ENCODE data around the gene POLR1H.

POLR1H gene

GRCh38 chr6:30041221-30041620 lies 19.8 kb upstream of the POLR1H start:
- H4K91ac ChIP-seq (ENCODE audit: low read depth, low read length, poor library complexity), result no peak overlapping the region
- no peak overlapping the region for H2BK15ac ChIP-seq (ENCODE audit: low read length)
- no peak overlapping the region for H3K18ac ChIP-seq (ENCODE audit: low read length)
- H3K4ac ChIP-seq (ENCODE audit: low read length), result no peak overlapping the region
- no peak overlapping the region for H2BK120ac ChIP-seq (ENCODE audit: low read depth, low read length)
- H3K9ac ChIP-seq (ENCODE audit: low read depth, low read length, poor library complexity), result no peak overlapping the region
- H3K4me1 ChIP-seq (ENCODE audit: control insufficient read depth in 2 of 2, insufficient read depth in 1 of 2, low read depth in 1 of 2, low read length in 2 of 2), result no peaks in the 10 kb centered on the region
- H2BK5ac ChIP-seq (ENCODE audit: low read length), result no peak overlapping the region
- no peaks in the 10 kb centered on the region for H3K36me3 ChIP-seq (replicated peaks in 1 of 2; ENCODE audit: control insufficient read depth in 2 of 2, insufficient read depth in 2 of 2, low read length in 2 of 2)
- H3K4me3 ChIP-seq (ENCODE audit: low read length in 2 of 2), result no peak overlapping the region
- H4K8ac ChIP-seq (ENCODE audit: low read depth, low read length), result no peak overlapping the region
- no peak overlapping the region for H3K14ac ChIP-seq (ENCODE audit: low read length)
- H2AFZ ChIP-seq (ENCODE audit: low read length), result no peak overlapping the region
- no peak overlapping the region for H2BK12ac ChIP-seq (ENCODE audit: low read length)
- no peaks in the 10 kb centered on the region for H3K27me3 ChIP-seq (ENCODE audit: control insufficient read depth in 3 of 3, insufficient read depth in 3 of 3, low read depth in 1 of 3, low read length in 3 of 3)
- no peaks in the 10 kb centered on the region for H3K9me3 ChIP-seq (replicated peaks in 1 of 2; ENCODE audit: control insufficient read depth in 2 of 2, insufficient read depth in 1 of 2, low read depth in 1 of 2, low read length in 2 of 2)
- no peak overlapping the region for H3K23ac ChIP-seq (ENCODE audit: low read depth, low read length, poor library complexity)
- no peak overlapping the region for H2AK5ac ChIP-seq (ENCODE audit: low read depth, low read length)
- no peak overlapping the region for H3K27ac ChIP-seq (replicated peaks; ENCODE audit: low read length)
- no peak overlapping the region for H3K4me2 ChIP-seq (ENCODE audit: insufficient read depth, low read length, poor library complexity, severe bottlenecking)
- WGBS, 2 donors (ENCODE audit: extremely low coverage in 2 of 2, insufficient read length in 2 of 2, insufficient replicate concordance in 1 of 2), result no CpG with 5 or more reads among the region's 6 CpGs
- DNase-seq (ENCODE audit: low spot score), result no peak
- no peaks in the 10 kb centered on the region for H3K79me1 ChIP-seq (ENCODE audit: low read depth, low read length)

GRCh38 chr6:30041821-30042220 lies 19.2 kb upstream of the POLR1H start:
- H3K4me3 ChIP-seq (ENCODE audit: low read length in 2 of 2), result no peak overlapping the region
- H4K8ac ChIP-seq (ENCODE audit: low read depth, low read length), result no peak overlapping the region
- no peaks in the 10 kb centered on the region for H3K79me1 ChIP-seq (ENCODE audit: low read depth, low read length)
- no peak overlapping the region for H2AFZ ChIP-seq (ENCODE audit: low read length)
- no peak overlapping the region for H3K14ac ChIP-seq (ENCODE audit: low read length)
- no peak overlapping the region for H3K9ac ChIP-seq (ENCODE audit: low read depth, low read length, poor library complexity)
- no peak overlapping the region for H3K18ac ChIP-seq (ENCODE audit: low read length)
- H2BK5ac ChIP-seq (ENCODE audit: low read length), result no peak overlapping the region
- no peak overlapping the region for H2BK12ac ChIP-seq (ENCODE audit: low read length)
- no peak overlapping the region for H3K27ac ChIP-seq (replicated peaks; ENCODE audit: low read length)
- no peaks in the 10 kb centered on the region for H3K4me1 ChIP-seq (ENCODE audit: control insufficient read depth in 2 of 2, insufficient read depth in 1 of 2, low read depth in 1 of 2, low read length in 2 of 2)
- H4K91ac ChIP-seq (ENCODE audit: low read depth, low read length, poor library complexity), result no peak overlapping the region
- no peak overlapping the region for H3K4me2 ChIP-seq (ENCODE audit: insufficient read depth, low read length, poor library complexity, severe bottlenecking)
- H3K9me3 ChIP-seq (replicated peaks in 1 of 2; ENCODE audit: control insufficient read depth in 2 of 2, insufficient read depth in 1 of 2, low read depth in 1 of 2, low read length in 2 of 2), result no peaks in the 10 kb centered on the region
- H2BK15ac ChIP-seq (ENCODE audit: low read length), result no peak overlapping the region
- WGBS, 2 donors (ENCODE audit: extremely low coverage in 2 of 2, insufficient read length in 2 of 2, insufficient replicate concordance in 1 of 2), result no CpG with 5 or more reads among the region's 4 CpGs
- H3K4ac ChIP-seq (ENCODE audit: low read length), result no peak overlapping the region
- DNase-seq (ENCODE audit: low spot score), result no peak
- H3K23ac ChIP-seq (ENCODE audit: low read depth, low read length, poor library complexity), result no peak overlapping the region
- H3K36me3 ChIP-seq (replicated peaks in 1 of 2; ENCODE audit: control insufficient read depth in 2 of 2, insufficient read depth in 2 of 2, low read length in 2 of 2), result no peaks in the 10 kb centered on the region
- no peaks in the 10 kb centered on the region for H3K27me3 ChIP-seq (ENCODE audit: control insufficient read depth in 3 of 3, insufficient read depth in 3 of 3, low read depth in 1 of 3, low read length in 3 of 3)
- H2BK120ac ChIP-seq (ENCODE audit: low read depth, low read length), result no peak overlapping the region
- H2AK5ac ChIP-seq (ENCODE audit: low read depth, low read length), result no peak overlapping the region

- H3K9me3 ChIP-seq (replicated peaks in 1 of 2; ENCODE audit: control insufficient read depth in 2 of 2, insufficient read depth in 1 of 2, low read depth in 1 of 2, low read length in 2 of 2), result no peaks in the 10 kb centered on the region
- H3K27me3 ChIP-seq (ENCODE audit: control insufficient read depth in 3 of 3, insufficient read depth in 3 of 3, low read depth in 1 of 3, low read length in 3 of 3), result no peaks in the 10 kb centered on the region
- H3K14ac ChIP-seq (ENCODE audit: low read length), result no peak overlapping the region
- no peak overlapping the region for H2AK5ac ChIP-seq (ENCODE audit: low read depth, low read length)
- H3K79me1 ChIP-seq (ENCODE audit: low read depth, low read length), result no peaks in the 10 kb centered on the region
- DNase-seq (ENCODE audit: low spot score), result no peak
- no peak overlapping the region for H3K4me3 ChIP-seq (ENCODE audit: low read length in 2 of 2)
- no peak overlapping the region for H3K4me2 ChIP-seq (ENCODE audit: insufficient read depth, low read length, poor library complexity, severe bottlenecking)
- no peak overlapping the region for H3K23ac ChIP-seq (ENCODE audit: low read depth, low read length, poor library complexity)
- WGBS, 2 donors (ENCODE audit: extremely low coverage in 2 of 2, insufficient read length in 2 of 2, insufficient replicate concordance in 1 of 2), result no CpG with 5 or more reads among the region's 1 CpG
- no peak overlapping the region for H3K27ac ChIP-seq (replicated peaks; ENCODE audit: low read length)
- H3K36me3 ChIP-seq (replicated peaks in 1 of 2; ENCODE audit: control insufficient read depth in 2 of 2, insufficient read depth in 2 of 2, low read length in 2 of 2), result no peaks in the 10 kb centered on the region
- H4K8ac ChIP-seq (ENCODE audit: low read depth, low read length), result no peak overlapping the region
- H2BK12ac ChIP-seq (ENCODE audit: low read length), result no peak overlapping the region
- no peak overlapping the region for H2AFZ ChIP-seq (ENCODE audit: low read length)
- H4K91ac ChIP-seq (ENCODE audit: low read depth, low read length, poor library complexity), result no peak overlapping the region
- no peak overlapping the region for H2BK5ac ChIP-seq (ENCODE audit: low read length)
- no peak overlapping the region for H2BK15ac ChIP-seq (ENCODE audit: low read length)
- no peak overlapping the region for H2BK120ac ChIP-seq (ENCODE audit: low read depth, low read length)
- H3K4ac ChIP-seq (ENCODE audit: low read length), result no peak overlapping the region
- H3K4me1 ChIP-seq (ENCODE audit: control insufficient read depth in 2 of 2, insufficient read depth in 1 of 2, low read depth in 1 of 2, low read length in 2 of 2), result no peaks in the 10 kb centered on the region
- H3K9ac ChIP-seq (ENCODE audit: low read depth, low read length, poor library complexity), result no peak overlapping the region
- H3K18ac ChIP-seq (ENCODE audit: low read length), result no peak overlapping the region
Measured at GRCh38 chr6:30042476-30042875, 18.6 kb upstream of the POLR1H start.

GRCh38 chr6:30042914-30043313 lies 18.2 kb upstream of the POLR1H start:
- Histone ChIP-seq H3K36me3 (replicated peaks in 1 of 2; ENCODE audit: control insufficient read depth in 2 of 2, insufficient read depth in 2 of 2, low read length in 2 of 2) (no peaks in the 10 kb centered on the region), H2BK15ac (ENCODE audit: low read length) (no peak overlapping the region), H3K4ac (ENCODE audit: low read length) (no peak overlapping the region), H3K18ac (ENCODE audit: low read length) (no peak overlapping the region), H3K9me3 (replicated peaks in 1 of 2; ENCODE audit: control insufficient read depth in 2 of 2, insufficient read depth in 1 of 2, low read depth in 1 of 2, low read length in 2 of 2) (no peaks in the 10 kb centered on the region), H3K23ac (ENCODE audit: low read depth, low read length, poor library complexity) (no peak overlapping the region), H2BK5ac (ENCODE audit: low read length) (no peak overlapping the region), H4K91ac (ENCODE audit: low read depth, low read length, poor library complexity) (no peak overlapping the region), H3K27me3 (ENCODE audit: control insufficient read depth in 3 of 3, insufficient read depth in 3 of 3, low read depth in 1 of 3, low read length in 3 of 3) (no peaks in the 10 kb centered on the region), H3K79me1 (ENCODE audit: low read depth, low read length) (no peaks in the 10 kb centered on the region), H3K27ac (replicated peaks; ENCODE audit: low read length) (no peak overlapping the region), H3K4me3 (ENCODE audit: low read length in 2 of 2) (no peak overlapping the region), H2AFZ (ENCODE audit: low read length) (no peak overlapping the region), H2BK120ac (ENCODE audit: low read depth, low read length) (no peak overlapping the region), H3K4me1 (ENCODE audit: control insufficient read depth in 2 of 2, insufficient read depth in 1 of 2, low read depth in 1 of 2, low read length in 2 of 2) (no peaks in the 10 kb centered on the region), H3K9ac (ENCODE audit: low read depth, low read length, poor library complexity) (no peak overlapping the region), H3K14ac (ENCODE audit: low read length) (no peak overlapping the region), H3K4me2 (ENCODE audit: insufficient read depth, low read length, poor library complexity, severe bottlenecking) (no peak overlapping the region), H2AK5ac (ENCODE audit: low read depth, low read length) (no peak overlapping the region), H2BK12ac (ENCODE audit: low read length) (no peak overlapping the region), H4K8ac (ENCODE audit: low read depth, low read length) (no peak overlapping the region)
- DNase-seq (ENCODE audit: low spot score), result no peak
- WGBS, 2 donors (ENCODE audit: extremely low coverage in 2 of 2, insufficient read length in 2 of 2, insufficient replicate concordance in 1 of 2), result no CpG with 5 or more reads among the region's 1 CpG

Data from neuronal stem cell (in vitro differentiated cells).